ENCODE results near the gene PLVAP.

GRCh38 chr19:17341386-17341785, 35.8 kb downstream of the PLVAP start:
- TF ChIP-seq POLR2AphosphoS5 (IDR thresholded peaks at IDR 0.05; ENCODE audit: low read depth, low read length) (no peak), TAF1 (IDR thresholded peaks at IDR 0.05; ENCODE audit: borderline replicate concordance, insufficient read depth, low read length) (no peak), SIN3A (IDR thresholded peaks at IDR 0.05; ENCODE audit: borderline replicate concordance, insufficient read depth, low read length) (no peak), REST (IDR thresholded peaks at IDR 0.05; ENCODE audit: insufficient read depth in 1 of 2, low read depth in 2 of 2, low read length in 2 of 2) (no peak), FOXP2 (optimal IDR thresholded peaks at IDR 0.05; ENCODE audit: borderline replicate concordance, extremely low read depth, extremely low read length, insufficient read depth) (no peak)
